Measurements from ENCODE around the gene AARS1. TPM values are rescaled to one million over a fixed set of nuclear protein-coding genes. Genes with fewer than 3 reads are reported as not detected.
"Not testable (repeated sequence)": the region's sequence is repeated elsewhere in the genome, so short reads cannot be mapped to it uniquely, and the experiment has no call there.

Gene AARS1
- total and polyA plus RNA-seq, 3 donors from 2014 or later, result 56.8 to 68.9 (median 68.7) TPM

DNA sequence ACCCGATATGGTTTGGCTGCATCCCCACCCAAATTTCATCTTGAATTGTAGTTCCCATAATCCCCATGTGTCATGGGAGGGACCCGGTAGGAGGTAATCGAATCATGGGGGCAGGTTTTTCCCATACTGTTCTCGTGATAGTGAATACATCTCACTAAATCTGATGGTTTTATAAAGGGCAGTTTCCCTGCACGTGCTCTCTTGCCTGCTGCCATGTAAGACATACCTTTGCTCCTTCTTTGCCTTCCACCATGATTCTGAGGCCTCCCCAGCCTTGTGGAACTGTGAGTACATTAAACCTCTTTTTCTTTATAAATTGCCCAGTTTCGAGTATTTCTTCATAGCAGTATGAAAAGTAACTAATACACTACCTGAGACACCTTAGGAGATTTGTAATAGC, 82.9 kb downstream of the AARS1 start:
- 95 to 98% methylated on average over 6 of the region's 6 CpGs for WGBS, 2 donors
- H3K4me3 ChIP-seq; intact Hi-C loops (cut with DNase I; ENCODE audit: low total_unique reads); DNase-seq; H3K4me1 ChIP-seq; H3K36me3 ChIP-seq (ENCODE audit: low read depth, missing control alignments); H3K27me3 ChIP-seq; H3K9me3 ChIP-seq; H3K27ac ChIP-seq: not testable (repeated sequence)

DNA sequence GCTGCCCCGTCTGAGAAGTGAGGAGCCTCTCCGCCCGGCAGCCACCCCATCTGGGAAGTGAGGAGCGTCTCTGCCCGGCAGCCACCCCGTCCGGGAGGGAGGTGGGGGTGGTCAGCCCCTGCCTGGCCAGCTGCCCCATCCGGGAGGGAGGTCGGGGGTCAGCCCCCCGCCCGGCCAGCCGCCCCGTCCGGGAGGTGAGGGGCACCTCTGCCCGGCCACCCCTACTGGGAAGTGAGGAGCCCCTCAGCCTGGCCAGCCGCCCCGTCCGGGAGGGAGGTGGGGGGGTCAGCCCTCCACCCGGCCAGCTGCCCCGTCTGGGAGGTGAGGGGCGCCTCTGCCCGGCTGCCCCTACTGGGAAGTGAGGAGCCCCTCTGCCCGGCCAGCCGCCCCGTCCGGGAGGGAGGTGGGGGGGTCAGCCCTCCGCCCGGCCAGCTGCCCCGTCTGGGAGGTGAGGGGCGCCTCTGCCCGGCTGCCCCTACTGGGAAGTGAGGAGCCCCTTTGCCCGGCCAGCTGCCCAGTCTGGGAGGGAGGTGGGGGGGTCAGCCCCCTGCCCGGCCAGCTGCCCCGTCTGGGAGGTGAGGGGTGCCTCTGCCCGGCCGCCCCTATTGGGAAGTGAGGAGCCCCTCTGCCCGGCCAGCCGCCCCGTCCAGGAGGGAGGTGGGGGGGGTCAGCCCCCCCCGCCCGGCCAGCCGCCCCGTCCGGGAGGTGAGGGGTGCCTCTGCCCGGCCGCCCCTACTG, 84.5 kb downstream of the AARS1 start:
- DNase-seq; intact Hi-C loops (cut with DNase I; ENCODE audit: low total_unique reads); H3K36me3 ChIP-seq (ENCODE audit: low read depth, missing control alignments); H3K4me1 ChIP-seq; H3K9me3 ChIP-seq; H3K4me3 ChIP-seq; H3K27ac ChIP-seq; H3K27me3 ChIP-seq: not testable (repeated sequence)
- 93% methylated on average over 24 of the region's 46 CpGs; no CpG with 5 or more reads in 1 of the 2 donors for WGBS, 2 donors

DNA sequence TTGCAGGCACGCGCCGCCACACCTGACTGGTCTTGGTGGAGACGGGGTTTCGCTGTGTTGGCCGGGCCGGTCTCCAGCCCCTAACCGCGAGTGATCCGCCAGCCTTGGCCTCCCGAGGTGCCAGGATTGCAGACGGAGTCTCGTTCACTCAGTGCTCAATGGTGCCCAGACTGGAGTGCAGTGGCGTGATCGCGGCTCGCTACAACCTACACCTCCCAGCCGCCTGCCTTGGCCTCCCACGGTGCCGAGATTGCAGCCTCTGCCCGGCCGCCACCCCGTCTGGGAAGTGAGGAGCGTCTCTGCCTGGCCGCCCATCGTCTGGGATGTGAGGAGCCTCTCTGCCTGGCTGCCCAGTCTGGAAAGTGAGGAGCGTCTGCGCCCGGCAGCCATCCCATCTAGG, 85.3 kb downstream of the AARS1 start:
- 95% methylated on average over 19 of the region's 29 CpGs; no CpG with 5 or more reads in 1 of the 2 donors for WGBS, 2 donors

DNA sequence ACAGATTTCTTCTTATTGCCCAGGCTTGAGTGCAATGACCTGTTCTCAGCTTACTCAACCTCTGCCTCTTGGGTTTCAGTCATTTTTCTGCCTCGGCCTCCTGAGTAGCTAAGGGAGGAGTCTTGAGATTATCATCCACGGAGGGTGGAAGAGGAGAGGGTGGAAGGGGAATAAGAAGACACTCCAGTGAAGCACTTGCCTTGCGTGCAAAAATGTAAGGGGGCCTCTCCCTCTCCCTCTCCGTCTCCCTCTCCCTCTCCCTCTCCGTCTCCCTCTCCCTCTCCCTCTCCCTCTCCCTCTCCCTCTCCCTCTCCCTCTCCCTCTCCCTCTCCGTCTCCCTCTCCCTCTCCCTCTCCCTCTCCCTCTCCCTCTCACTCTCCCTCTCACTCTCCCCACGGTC, 85.8 kb downstream of the AARS1 start:
- H3K4me3 ChIP-seq; H3K27ac ChIP-seq; H3K36me3 ChIP-seq (ENCODE audit: low read depth, missing control alignments); intact Hi-C loops (cut with DNase I; ENCODE audit: low total_unique reads); H3K9me3 ChIP-seq; H3K27me3 ChIP-seq; DNase-seq; H3K4me1 ChIP-seq: not testable (repeated sequence)
- WGBS, 2 donors, result 73 to 76% methylated on average over 4 to 6 of the region's 7 CpGs

More for the DNA sequence above, 85.3 kb downstream of the AARS1 start:
- H3K27me3 ChIP-seq; H3K4me1 ChIP-seq; H3K36me3 ChIP-seq (ENCODE audit: low read depth, missing control alignments); DNase-seq; intact Hi-C loops (cut with DNase I; ENCODE audit: low total_unique reads); H3K27ac ChIP-seq; H3K4me3 ChIP-seq; H3K9me3 ChIP-seq: not testable (repeated sequence)

Small RNAs within 50 kb of the gene (small RNA-seq; reads per million reads assigned to genes)
- gene AC009060.2 (0 reads per million in 2 donors), gene RN7SL279P (0 reads per million in 2 donors)

Other genes with a start within 250 kb of the AARS1 start
- gene PDPR, start 175.2 kb downstream of the AARS1 start, total RNA-seq, result 10 to 100 TPM; 53.6 to 56.0 TPM
- gene PDPR, start 175.2 kb downstream of the AARS1 start, polyA plus RNA-seq (ENCODE audit: insufficient read depth, low read depth, low replicate concordance), result 28.6 TPM
- gene CLEC18C, start 115.7 kb downstream of the AARS1 start, total RNA-seq, result 10 to 100 TPM in 1 of 2 donors, 1 to 10 TPM in 1; 7.9 to 31.9 TPM
- gene CLEC18C, start 115.7 kb downstream of the AARS1 start, polyA plus RNA-seq (ENCODE audit: insufficient read depth, low read depth, low replicate concordance), result 3.1 TPM
- gene EXOSC6, start 37.6 kb downstream of the AARS1 start, total RNA-seq, result 10 to 100 TPM; 33.6 to 38.6 TPM
- 9.4 TPM for gene EXOSC6, start 37.6 kb downstream of the AARS1 start, polyA plus RNA-seq (ENCODE audit: insufficient read depth, low read depth, low replicate concordance)
- gene DDX19B, start 9.7 kb upstream of the AARS1 start, total RNA-seq, result 10 to 100 TPM; 59.5 to 80.2 TPM
- 123 TPM for gene DDX19B, start 9.7 kb upstream of the AARS1 start, polyA plus RNA-seq (ENCODE audit: insufficient read depth, low read depth, low replicate concordance)
- gene DDX19A, start 57.4 kb upstream of the AARS1 start, total RNA-seq, result 10 to 100 TPM; 41.3 to 43.5 TPM
- gene DDX19A, start 57.4 kb upstream of the AARS1 start, polyA plus RNA-seq (ENCODE audit: insufficient read depth, low read depth, low replicate concordance), result 26.5 TPM
- 10 to 100 TPM; 32.5 to 46.2 TPM for gene ST3GAL2, start 149.6 kb upstream of the AARS1 start, total RNA-seq
- 20.2 TPM for gene ST3GAL2, start 149.6 kb upstream of the AARS1 start, polyA plus RNA-seq (ENCODE audit: insufficient read depth, low read depth, low replicate concordance)
- gene FCSK, start 165.1 kb upstream of the AARS1 start, total RNA-seq, result 10 to 100 TPM; 26.4 to 36.3 TPM
- gene FCSK, start 165.1 kb upstream of the AARS1 start, polyA plus RNA-seq (ENCODE audit: insufficient read depth, low read depth, low replicate concordance), result 12.4 TPM
- gene COG4, start 234.0 kb upstream of the AARS1 start, total RNA-seq, result 10 to 100 TPM; 85.2 to 85.9 TPM
- gene COG4, start 234.0 kb upstream of the AARS1 start, polyA plus RNA-seq (ENCODE audit: insufficient read depth, low read depth, low replicate concordance), result 65.9 TPM
- 100 to 1,000 TPM; 143 to 181 TPM for gene SF3B3, start 234.3 kb upstream of the AARS1 start, total RNA-seq
- gene SF3B3, start 234.3 kb upstream of the AARS1 start, polyA plus RNA-seq (ENCODE audit: insufficient read depth, low read depth, low replicate concordance), result 134 TPM

Data from testis (tissue), 3 donors.